Activated CD4-positive, alpha-beta T cell treated with anti-CD3 and anti-CD28 coated beads, Interleukin-2, amount 50 U/mL, for 4 hours (primary cell): ENCODE data around the gene KCNJ15.

Experiments used
- DNase-seq, 2 experiments: peaks; one replicate each; pipeline ENCODE4 v3.0.0-alpha.2; 2020

Gene KCNJ15

GRCh38 chr21:38268864-38269575 lies 12.2 kb downstream of the KCNJ15 start:
- no peak for DNase-seq

DNA sequence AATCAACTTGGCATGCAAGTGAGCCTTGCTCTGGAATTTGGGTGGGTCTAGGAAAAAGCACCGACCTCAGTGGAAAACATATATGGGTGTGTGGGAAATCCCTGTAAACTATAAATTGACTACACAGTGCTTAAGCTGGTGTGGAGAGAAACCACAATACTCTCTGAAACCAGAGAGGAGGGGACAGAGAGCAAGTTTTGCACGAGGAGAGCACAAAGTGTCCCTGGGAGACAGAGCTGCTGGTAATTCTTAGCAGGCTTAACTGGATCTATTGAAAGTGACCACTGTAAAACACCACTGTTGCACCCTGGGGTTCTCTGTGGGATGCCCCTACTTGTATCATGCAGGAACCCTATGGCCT lies 12.8 kb downstream of the KCNJ15 start:
- DNase-seq = no peak

DNA sequence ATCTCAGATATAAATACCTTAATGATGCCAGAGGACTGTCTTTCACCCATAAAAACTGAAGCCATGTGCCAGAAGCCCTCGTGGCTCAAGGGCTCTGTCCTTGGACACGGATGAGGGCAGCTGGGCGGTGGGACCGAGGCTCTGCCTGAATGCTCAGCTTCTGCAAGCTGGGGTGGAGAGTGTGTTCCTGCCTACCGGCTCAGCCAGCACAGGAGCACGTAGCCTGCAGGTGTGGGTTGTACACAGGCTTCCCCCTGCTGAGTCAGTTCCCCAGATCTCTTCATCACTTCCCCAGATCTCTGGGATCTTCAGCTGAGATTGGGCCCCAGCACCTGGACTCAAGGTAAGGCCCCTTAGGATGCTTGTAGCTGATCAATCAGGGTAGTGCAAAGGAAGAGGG lies 15.4 kb downstream of the KCNJ15 start:
- no peak for DNase-seq

- no peak for DNase-seq
Observed at GRCh38 chr21:38273745-38274542, 17.2 kb downstream of the KCNJ15 start.

GRCh38 chr21:38277501-38278131 lies 20.8 kb downstream of the KCNJ15 start:
- DNase-seq = peak in 1 of 2 experiments; percentile 12

GRCh38 chr21:38280454-38280853 lies 23.7 kb downstream of the KCNJ15 start:
- DNase-seq = no peak

- no peak for DNase-seq
Observed at GRCh38 chr21:38280867-38281266, 24.1 kb downstream of the KCNJ15 start.

- no peak for DNase-seq
Observed at GRCh38 chr21:38282921-38283320, 26.1 kb downstream of the KCNJ15 start.

DNA sequence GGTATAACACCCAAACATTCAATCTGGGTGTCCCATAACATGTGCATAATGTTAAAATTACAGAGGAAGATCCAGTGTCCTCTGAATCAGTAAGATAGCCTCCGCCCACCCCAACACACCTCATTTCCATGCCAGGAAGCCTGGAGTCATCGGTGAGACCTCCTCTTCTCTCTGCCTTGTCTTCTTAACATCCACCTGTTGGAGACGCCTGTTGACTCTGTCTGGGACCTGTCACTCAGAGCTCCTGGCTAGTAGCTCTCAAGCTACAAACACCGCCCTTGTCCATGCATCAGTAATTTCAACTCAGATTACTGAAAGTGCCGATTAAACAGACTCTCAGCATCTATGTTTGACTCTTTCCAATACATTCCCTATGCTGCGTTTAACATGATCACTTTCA lies 27.4 kb downstream of the KCNJ15 start:
- no peak for DNase-seq

GRCh38 chr21:38286739-38287471 lies 30.1 kb downstream of the KCNJ15 start:
- DNase-seq = no peak

DNA sequence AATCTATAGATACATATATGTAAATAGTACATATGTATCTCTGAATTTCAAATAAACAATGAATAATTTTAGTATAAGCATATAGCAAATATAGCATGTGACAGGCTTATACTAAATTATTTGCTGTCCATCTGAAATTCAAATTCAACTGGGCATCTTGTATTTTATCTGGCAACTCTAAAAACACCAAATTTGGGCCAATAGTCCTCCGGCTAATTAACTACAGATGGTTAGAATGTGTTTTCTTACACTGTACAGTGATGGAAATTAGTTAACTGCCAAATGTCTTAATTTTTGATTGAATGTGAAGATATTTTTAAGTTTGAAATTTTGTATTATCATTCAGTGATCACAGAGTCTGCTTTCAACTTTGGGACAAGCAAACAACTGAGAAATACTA lies 30.7 kb downstream of the KCNJ15 start:
- no peak for DNase-seq

GRCh38 chr21:38289705-38290485 lies 33.1 kb downstream of the KCNJ15 start:
- no peak for DNase-seq

DNA sequence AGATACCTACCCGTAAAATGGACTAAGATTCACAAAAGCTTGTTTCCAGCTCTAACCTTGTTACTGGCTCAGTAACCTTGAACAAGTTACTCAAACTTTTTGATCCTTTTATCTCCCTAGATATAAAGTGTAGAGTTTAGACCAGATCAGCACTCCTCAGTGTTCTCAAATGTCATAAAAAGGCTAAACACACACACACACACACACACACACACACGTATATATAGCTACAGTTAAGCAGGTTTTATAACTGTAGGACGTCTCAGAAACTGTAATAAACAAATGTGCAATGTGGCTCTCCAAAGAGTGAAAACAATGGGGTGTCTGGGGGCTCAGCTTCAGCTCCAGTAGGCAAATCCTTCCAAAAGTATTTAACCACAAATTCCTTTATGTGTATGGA lies 34.0 kb downstream of the KCNJ15 start:
- no peak for DNase-seq

DNA sequence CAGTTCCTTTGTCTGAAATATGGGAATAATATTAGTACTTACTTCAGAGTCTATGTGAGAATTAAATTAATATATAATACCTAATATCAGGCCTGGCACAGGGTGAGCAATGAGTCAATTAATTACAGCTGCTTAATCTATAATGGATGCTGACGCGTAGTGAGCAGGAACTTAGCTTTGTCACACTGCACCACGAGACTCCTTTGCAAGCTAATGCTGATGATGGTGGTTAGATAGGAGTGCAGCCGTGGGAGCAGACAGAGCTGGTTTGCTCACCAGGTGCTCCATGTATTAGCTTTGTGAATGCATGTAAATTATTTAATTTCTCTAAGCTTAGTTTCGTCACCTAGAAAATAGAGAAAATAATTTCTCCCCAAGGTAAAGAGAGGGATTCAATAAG lies 35.1 kb downstream of the KCNJ15 start:
- DNase-seq = no peak

- DNase-seq = no peak
Observed at GRCh38 chr21:38293113-38293512, 36.3 kb downstream of the KCNJ15 start.

DNA sequence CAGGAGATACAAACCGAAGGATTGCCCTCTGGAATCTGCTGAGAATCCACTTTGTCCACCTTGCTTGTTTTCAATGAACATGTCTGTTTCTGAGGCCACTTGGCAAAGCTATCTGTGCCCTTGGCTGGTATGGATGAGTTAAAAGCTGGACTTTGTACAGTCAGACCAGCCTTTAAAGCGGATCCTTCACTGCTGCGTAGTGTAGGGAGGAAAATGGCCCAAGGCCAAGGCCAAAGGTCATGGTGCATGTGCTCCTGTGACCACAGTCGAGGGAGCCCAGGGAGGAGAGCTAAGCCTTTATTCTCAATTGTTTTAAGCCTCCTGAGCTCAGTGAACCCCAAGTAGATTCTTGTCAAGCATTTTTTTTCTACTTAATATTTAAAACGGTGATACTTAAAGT lies 37.0 kb downstream of the KCNJ15 start:
- no peak for DNase-seq

DNA sequence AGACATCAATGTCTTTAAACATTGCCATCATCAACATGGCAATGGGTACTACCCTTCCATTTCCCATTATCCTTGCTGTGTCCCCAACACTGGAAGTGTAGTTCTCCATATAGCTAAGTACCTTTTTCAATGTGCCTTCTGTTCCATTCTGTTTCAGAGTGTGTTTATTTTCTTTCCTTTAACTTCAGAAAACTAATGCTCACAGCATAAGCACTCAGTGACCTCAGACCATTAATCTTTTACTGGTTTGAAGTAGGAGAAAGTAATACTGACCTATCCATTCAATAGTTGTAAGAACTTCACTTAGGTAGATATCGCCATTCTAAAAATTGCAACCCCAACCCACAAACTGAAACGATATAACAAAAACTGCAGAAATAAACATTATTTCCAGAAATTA lies 37.8 kb downstream of the KCNJ15 start:
- no peak for DNase-seq

GRCh38 chr21:38295997-38296764 lies 39.4 kb downstream of the KCNJ15 start:
- DNase-seq = no peak

DNA sequence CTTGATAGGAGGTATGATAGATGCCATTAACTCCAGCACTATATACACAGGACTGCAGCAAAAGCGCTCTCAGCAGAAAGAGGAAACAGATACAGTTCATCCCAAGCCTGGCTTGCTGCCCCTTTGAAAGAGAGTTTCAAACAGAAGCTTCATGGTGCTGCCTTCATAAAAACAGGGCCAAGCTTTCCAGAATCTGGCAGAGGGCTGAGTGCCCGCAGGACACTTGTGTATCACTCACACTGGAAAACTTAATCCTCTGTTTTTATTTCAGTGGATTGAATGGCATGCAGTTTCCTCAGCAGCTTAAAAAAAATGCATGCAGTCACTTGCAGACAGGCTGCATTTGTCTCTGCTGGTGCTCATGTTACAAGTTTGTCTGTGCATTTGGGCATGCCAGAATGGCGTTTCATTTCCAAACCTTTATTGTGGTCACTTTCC lies 40.4 kb downstream of the KCNJ15 start:
- DNase-seq = no peak

GRCh38 chr21:38297871-38298270 lies 41.1 kb downstream of the KCNJ15 start:
- DNase-seq = no peak

DNA sequence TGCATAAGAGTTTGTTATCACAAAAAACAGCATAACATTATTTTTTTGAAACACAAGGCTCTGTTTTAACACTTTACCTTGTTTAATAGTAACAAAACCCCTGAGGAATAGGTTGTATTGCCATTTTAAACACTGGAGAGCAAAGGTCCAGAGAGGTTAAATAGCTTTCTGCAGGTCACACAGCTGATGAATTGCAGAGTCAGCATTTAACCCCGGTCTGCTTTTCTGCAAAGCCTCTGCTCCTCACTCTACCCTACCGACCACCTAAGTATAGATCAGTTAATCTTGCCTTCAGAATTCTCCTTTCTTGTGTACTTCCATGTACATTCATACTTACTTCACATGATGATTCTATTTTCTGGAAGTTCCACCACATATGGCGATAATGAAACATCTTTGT lies 42.0 kb downstream of the KCNJ15 start:
- DNase-seq = no peak

GRCh38 chr21:38299671-38300070 lies 42.9 kb downstream of the KCNJ15 start:
- DNase-seq = no peak
